GM12874 (cell line): ENCODE results near the gene TAF13.

Source experiments
- TF ChIP-seq, protein P1 (sequence below): IDR thresholded peaks from 2 replicates; pipeline ENCODE4 v1.5.1; 2011; ENCODE audit warnings: low read depth, mild to moderate bottlenecking, control low read depth, low read length, moderate library complexity; ENCODE audit not compliant: insufficient read depth

The TAF13 gene, protein sequence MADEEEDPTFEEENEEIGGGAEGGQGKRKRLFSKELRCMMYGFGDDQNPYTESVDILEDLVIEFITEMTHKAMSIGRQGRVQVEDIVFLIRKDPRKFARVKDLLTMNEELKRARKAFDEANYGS

DNA sequence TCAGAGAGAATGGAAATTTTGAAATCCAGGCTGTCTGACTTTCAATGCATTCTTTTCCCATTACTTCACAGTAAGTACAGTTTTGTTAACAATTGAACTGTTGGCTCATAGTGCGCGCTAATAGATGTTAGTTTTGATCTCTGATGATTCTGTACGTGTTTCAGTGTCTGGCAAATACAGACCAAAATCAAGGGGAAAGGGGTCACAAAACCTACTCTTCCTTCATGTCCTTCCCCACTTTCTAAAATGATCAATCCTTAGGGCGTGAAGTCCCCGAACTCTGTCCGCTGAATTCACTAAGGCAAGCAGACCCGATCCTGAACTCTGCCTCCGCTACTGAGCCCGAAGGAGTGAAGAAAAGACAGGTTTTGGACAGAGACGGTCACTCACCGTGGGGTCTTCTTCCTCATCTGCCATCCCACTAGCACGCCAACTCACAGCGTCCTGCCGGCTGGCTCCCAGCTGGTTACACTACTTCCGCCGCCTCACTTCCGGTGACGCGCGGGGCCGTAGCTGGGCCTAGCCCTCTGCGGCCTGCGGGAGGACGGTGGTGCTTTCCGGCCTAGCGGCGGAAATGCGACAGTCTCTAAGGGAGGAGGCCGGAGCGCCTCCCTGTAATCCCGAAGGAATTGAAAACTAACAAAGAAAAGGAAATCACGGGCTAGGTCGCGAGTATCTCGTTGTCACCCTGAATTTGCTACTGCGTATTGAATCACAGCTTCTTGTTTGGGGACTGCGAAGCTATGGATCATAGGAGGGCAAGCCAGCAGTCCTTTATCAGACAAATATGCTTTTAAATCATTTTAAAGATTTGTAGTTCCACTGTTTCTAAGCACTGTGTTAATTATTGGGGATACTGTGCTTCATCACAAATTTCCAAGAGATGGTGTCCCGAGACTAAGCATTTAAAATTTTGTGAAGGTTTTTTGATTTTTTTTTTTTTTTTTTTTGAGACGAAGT is at the start of gene TAF13:
Gene TAF13, minus strand, starts transcription at position 473 of the 960 bp plus-strand sequence. Its CDS starts 56 bp downstream, at position 417.
- TF ChIP-seq, protein P1, sequence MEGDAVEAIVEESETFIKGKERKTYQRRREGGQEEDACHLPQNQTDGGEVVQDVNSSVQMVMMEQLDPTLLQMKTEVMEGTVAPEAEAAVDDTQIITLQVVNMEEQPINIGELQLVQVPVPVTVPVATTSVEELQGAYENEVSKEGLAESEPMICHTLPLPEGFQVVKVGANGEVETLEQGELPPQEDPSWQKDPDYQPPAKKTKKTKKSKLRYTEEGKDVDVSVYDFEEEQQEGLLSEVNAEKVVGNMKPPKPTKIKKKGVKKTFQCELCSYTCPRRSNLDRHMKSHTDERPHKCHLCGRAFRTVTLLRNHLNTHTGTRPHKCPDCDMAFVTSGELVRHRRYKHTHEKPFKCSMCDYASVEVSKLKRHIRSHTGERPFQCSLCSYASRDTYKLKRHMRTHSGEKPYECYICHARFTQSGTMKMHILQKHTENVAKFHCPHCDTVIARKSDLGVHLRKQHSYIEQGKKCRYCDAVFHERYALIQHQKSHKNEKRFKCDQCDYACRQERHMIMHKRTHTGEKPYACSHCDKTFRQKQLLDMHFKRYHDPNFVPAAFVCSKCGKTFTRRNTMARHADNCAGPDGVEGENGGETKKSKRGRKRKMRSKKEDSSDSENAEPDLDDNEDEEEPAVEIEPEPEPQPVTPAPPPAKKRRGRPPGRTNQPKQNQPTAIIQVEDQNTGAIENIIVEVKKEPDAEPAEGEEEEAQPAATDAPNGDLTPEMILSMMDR = no peak

DNA sequence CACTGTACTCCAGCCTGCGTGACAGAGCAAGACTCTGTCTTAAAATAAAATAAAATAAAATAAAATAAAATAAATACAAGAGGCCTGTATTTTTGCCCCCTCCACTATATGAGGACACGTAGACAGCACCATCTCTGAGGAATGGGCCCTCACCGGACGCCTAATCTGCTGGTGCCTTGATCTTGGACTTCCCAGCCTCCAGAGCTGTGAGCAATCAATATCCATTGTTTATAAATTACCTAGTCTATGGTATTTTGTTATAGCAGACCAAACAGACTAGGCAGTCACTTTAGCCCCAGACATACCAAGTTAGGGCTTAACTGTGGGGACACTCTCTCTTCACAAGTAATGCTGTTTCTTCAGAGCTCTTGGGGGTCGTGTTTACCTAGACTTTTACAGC is 44.6 kb upstream of the TAF13 start:
- TF ChIP-seq, protein P1 = no peak

DNA sequence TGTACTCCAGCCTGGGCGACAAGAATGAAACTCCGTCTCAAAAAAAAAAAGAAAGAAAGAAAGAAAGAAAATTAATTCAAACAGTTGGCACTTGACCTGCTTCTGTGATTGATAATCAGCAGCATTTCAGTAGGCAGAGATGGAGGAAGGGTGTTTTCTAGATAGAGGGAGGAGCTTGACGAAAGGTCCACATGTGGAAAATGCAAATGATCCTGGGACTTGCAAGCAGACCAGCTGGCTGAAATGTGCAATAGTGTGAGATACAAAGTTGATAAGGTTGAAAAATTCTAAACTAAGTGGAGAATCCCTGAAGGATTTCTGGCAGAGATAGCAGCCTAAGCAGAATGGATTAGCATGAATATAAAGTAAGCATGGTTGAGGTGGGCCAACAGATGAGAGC is 42.3 kb upstream of the TAF13 start:
- TF ChIP-seq, protein P1 = no peak

DNA sequence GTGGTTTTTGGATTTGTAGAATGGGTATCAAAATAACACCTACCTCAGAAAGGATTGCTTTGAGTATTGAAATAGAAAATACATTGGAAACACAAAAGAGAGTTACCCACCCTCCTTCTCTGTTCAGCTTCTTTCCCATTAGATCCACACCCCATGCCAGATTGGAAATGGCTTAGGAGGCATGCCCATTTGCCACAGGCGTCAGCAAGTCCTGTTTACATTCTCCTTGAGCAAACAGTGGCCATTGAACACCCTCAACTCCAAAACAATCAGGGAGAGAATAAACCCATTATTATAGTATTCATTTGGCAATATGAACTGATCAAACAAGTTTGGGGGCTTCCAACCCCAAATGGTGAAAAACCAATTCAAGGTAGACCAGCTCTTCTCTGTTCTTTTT is 40.5 kb upstream of the TAF13 start:
- TF ChIP-seq, protein P1 = no peak

DNA sequence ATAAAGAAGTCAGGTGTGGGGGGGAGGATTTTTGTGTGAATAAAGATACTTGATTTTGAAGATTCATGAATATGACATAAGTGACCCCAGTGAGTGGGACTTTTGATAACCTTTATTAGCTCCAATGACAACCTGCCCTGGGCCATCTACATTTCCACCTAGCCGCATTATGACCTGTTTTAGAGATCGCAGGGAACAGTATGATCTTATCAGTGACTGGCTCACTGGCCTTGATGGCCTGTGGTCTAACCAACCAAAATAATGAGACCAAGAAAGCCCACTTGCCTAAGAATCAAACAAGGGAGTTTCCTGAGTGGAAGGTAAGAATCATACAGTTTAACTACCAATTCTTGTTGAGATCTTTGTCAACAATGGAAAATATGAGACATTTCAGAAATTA is 39.9 kb upstream of the TAF13 start:
- TF ChIP-seq, protein P1 = no peak

DNA sequence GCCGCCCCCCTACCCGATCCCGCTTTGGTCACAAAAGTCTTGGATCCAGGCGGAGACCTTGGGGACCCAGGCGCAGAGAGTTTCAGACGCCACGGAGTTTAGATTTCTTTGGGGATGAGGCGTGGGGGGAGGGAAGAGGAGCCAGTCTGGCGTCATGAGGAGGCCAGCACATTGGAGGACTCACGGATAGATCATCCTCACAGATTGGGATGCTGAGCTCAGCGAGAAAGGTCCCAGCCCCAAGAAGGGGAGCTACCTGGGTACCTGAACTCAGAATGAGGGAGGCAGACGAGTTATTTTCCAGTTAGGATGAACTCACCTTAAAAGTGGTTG is 38.5 kb upstream of the TAF13 start:
- TF ChIP-seq, protein P1 = no peak

DNA sequence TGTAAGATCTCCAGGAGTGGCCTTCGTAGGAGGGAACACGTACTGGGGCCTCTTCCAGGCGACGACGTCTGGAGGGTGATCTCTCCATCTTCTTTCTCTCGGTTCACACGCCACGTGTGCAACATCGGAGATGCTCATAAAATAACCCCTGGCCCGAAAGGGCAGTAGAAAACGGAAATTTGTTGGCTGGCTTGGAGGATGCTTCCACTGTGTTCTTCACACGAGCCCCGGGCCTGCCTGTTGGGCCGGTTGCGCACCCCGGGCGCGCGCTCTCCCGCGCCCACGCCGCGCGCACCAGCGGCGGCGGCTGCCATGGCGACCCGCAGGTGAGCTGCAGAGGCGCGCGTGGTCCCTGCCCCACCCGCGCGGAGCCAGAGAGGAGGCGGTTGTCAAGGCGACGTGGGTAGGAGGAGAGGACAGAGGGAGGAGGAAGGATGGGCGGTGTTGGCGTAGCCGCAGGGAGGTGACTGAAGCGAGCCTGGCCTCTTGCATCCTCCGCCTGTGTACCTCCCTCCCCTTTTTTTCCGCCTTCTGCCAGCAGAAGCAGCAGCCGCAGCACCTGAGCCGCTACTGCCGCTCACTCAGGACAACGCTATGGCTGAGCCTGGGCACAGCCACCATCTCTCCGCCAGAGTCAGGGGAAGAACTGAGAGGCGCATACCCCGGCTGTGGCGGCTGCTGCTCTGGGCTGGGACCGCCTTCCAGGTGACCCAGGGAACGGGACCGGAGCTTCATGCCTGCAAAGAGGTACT is 38.0 kb upstream of the TAF13 start, which contains the start of gene ELAPOR1:
Gene ELAPOR1, plus strand, starts transcription at position 526 of the 752 bp plus-strand sequence. Its CDS starts 69 bp downstream, at position 595.
- TF ChIP-seq, protein P1 = no peak
